Brain microvascular endothelial cell (primary cell): ENCODE results near the gene QRICH2.

Source experiments
- DNase-seq: peaks from one replicate; pipeline ENCODE4 v3.0.0-alpha.2; 2020
- H3K27ac ChIP-seq: fragments of 250-450 bp; sonication (Bioruptor Pico); 2 replicates; pipeline ENCODE4 v1.5.1; 2020; ENCODE audit warnings: mild to moderate bottlenecking, moderate library complexity
- H3K27me3 ChIP-seq: fragments of 250-450 bp; sonication (Bioruptor Pico); replicated peaks from 2 replicates; pipeline ENCODE4 v1.5.1; 2020; ENCODE audit warnings: mild to moderate bottlenecking
- H3K36me3 ChIP-seq: fragments of 250-450 bp; sonication (Bioruptor Pico); replicated peaks from 2 replicates; pipeline ENCODE4 v1.5.1; 2020; ENCODE audit warnings: mild to moderate bottlenecking
- H3K4me3 ChIP-seq: 2 replicates; pipeline ENCODE4 v1.5.1; 2011; ENCODE audit warnings: low read depth, mild to moderate bottlenecking, control low read depth, low read length, moderate library complexity
- CTCF ChIP-seq: IDR thresholded peaks from 2 replicates; pipeline ENCODE4 v1.5.1; 2011; ENCODE audit warnings: low read depth, mild to moderate bottlenecking, moderate library complexity, low read length, control low read depth, inconsistent platforms; ENCODE audit errors: missing control alignments
- in situ Hi-C: cut with HindIII; loops from 2 replicates; pipeline ENCODE4 v1.10.0; 2017; ENCODE audit warnings: low sequenced_read_pairs, low pct_ligation_motif_present

Gene QRICH2

GRCh38 chr17:76307966-76308338 is at the start of gene QRICH2:
TSS of gene QRICH2 (minus strand) at chr17:76308276. CDS start at chr17:76307998, 278 bp downstream.
- Histone ChIP-seq H3K27ac (no peak within 1 kb of the TSS), H3K4me3 (no peak within 1 kb of the TSS), H3K36me3 (peaks cover 31% of the 10 kb centered on the region), H3K27me3 (no peaks in the 10 kb centered on the region)
- TF ChIP-seq CTCF, result no peak
- in situ Hi-C loops, result no loop called here
- DNase-seq, result no peak

- no peak overlapping the region for H3K4me3 ChIP-seq
- no peak for DNase-seq
- H3K36me3 ChIP-seq, result no peaks in the 10 kb centered on the region
- in situ Hi-C loops, result no loop called here
- H3K27ac ChIP-seq, result no peak overlapping the region
- H3K27me3 ChIP-seq, result no peaks in the 10 kb centered on the region
- TF ChIP-seq CTCF, result no peak
Measured at GRCh38 chr17:76357597-76358158, 49.6 kb upstream of the QRICH2 start.

GRCh38 chr17:76356803-76357456 is 48.9 kb upstream of the QRICH2 start:
- Histone ChIP-seq H3K27ac (no peak overlapping the region), H3K36me3 (no peaks in the 10 kb centered on the region), H3K4me3 (no peak overlapping the region), H3K27me3 (no peaks in the 10 kb centered on the region)
- no peak for DNase-seq
- TF ChIP-seq CTCF, result no peak
- in situ Hi-C loops, result no loop called here

GRCh38 chr17:76354747-76355310 is 46.8 kb upstream of the QRICH2 start:
- Histone ChIP-seq H3K36me3 (no peaks in the 10 kb centered on the region), H3K27me3 (no peaks in the 10 kb centered on the region), H3K4me3 (no peak overlapping the region), H3K27ac (no peak overlapping the region)
- TF ChIP-seq CTCF, result no peak
- in situ Hi-C loops, result no loop called here
- no peak for DNase-seq

- no peak for DNase-seq
- Histone ChIP-seq H3K4me3 (peak overlapping the region; percentile 86), H3K27me3 (no peaks in the 10 kb centered on the region), H3K27ac (peak overlapping the region; percentile 97), H3K36me3 (no peaks in the 10 kb centered on the region)
- TF ChIP-seq CTCF, result no peak
- in situ Hi-C loops, result no loop called here
Measured at GRCh38 chr17:76354317-76354729, 46.2 kb upstream of the QRICH2 start.
